Loucy (cell line): Measurements from ENCODE around the gene FAT1.

Experiments used
- EZH2phosphoT487 ChIP-seq: fragments of 200-600 bp; IDR thresholded peaks from 2 replicates; pipeline ENCODE4 v1.6.1; 2018; ENCODE audit warnings: antibody characterized with exemption, mild to moderate bottlenecking, moderate library complexity, borderline replicate concordance
- TF ChIP-seq, protein P1 (sequence below): fragments of 200-600 bp; sonication (generic); conservative IDR thresholded peaks from 2 replicates; pipeline ENCODE4 v1.5.1; 2014; ENCODE audit warnings: mild to moderate bottlenecking, antibody characterized with exemption, low read length

DNA sequence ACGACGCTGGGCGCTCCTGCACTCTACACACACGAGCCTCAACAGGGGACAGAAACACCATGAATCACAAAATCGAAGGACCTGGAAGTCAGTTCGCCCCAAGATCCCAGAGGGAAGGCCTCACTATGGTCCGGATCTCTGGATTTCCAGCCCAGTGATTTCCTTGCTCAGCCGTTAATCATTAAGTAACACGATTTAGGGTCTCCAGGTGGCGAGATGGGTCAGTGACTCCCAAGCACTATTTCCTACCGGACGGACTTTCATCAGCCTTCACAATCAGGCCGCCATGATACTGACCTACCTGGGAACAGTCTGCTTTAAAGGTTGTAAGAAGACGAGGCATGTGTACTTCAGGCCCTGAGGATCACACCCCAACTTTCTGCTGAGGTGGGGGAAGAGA is 63.7 kb downstream of the FAT1 start:
- TF ChIP-seq, protein P1, sequence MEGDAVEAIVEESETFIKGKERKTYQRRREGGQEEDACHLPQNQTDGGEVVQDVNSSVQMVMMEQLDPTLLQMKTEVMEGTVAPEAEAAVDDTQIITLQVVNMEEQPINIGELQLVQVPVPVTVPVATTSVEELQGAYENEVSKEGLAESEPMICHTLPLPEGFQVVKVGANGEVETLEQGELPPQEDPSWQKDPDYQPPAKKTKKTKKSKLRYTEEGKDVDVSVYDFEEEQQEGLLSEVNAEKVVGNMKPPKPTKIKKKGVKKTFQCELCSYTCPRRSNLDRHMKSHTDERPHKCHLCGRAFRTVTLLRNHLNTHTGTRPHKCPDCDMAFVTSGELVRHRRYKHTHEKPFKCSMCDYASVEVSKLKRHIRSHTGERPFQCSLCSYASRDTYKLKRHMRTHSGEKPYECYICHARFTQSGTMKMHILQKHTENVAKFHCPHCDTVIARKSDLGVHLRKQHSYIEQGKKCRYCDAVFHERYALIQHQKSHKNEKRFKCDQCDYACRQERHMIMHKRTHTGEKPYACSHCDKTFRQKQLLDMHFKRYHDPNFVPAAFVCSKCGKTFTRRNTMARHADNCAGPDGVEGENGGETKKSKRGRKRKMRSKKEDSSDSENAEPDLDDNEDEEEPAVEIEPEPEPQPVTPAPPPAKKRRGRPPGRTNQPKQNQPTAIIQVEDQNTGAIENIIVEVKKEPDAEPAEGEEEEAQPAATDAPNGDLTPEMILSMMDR, result no peak
- TF ChIP-seq EZH2phosphoT487, result no peak
